Measurements from ENCODE around the gene PPM1K.
A peak's percentile ranks its signal among the peaks of the same experiment; 100 is the strongest.

Gene PPM1K

GRCh38 chr4:88230461-88230891 lies 53.9 kb downstream of the PPM1K start:
- intact Hi-C loops (cut with DNase I): loop anchor here (5.0 kb wide), 1 partner anchor 137 kb away; no protein-coding TSS in a partner anchor
- peak in 1 of 42 donors; percentile 28 for DNase-seq

- intact Hi-C loops (cut with DNase I): no loop called here
Measured at GRCh38 chr4:88227734-88228133, 56.6 kb downstream of the PPM1K start.

DNA sequence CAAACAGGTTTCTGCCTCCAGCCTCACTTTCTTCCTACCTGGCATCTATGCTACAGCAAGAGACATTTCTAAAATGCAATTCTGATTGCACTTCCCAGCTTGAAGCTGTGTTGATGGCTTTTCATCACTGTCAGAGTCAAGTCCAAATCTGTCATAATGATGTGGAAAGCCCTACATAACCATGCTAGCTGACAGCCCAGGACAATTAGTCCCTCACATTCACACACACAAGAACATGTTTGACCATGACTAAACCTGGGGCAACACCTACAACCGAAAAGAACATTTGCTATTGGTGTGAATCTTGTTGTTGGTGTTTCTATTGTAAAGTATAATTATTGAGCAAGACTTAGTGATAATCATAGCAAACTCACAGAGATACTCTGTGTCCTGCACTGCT lies 58.2 kb downstream of the PPM1K start:
- intact Hi-C loops (cut with DNase I): no loop called here
- DNase-seq: peak in 1 of 42 donors; percentile 14

More at GRCh38 chr4:88227734-88228133, 56.6 kb downstream of the PPM1K start:
- DNase-seq: peak in 1 of 42 donors; percentile 7

GRCh38 chr4:88225232-88226105 lies 58.9 kb downstream of the PPM1K start:
- peak in 1 of 42 donors; percentile 29 for DNase-seq
- intact Hi-C loops (cut with DNase I): no loop called here

GRCh38 chr4:88223516-88223915 lies 60.8 kb downstream of the PPM1K start:
- intact Hi-C loops (cut with DNase I): no loop called here
- no peak for DNase-seq

DNA sequence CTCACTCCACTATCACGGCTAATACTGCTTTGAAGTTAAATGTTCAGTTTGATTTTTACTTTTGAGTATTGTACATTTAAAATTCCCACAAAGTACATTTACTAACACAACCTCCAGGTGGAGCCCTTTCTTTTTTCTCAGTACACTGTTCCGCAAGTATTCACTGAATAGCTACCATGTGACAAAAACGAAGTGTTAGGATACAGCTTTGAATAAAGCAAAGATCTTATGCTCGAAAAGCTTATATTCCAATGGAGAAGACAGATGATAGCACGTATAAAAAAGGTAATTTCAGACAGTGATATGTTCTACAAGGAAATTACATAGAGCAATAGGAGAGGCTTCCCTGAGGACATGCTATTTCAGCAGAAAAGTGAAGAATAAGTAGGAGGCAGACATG lies 65.3 kb downstream of the PPM1K start:
- peak in 8 of 42 donors; percentile 22 to 67 (median 39) for DNase-seq
- intact Hi-C loops (cut with DNase I): loop anchor here (5.0 to 10.0 kb wide), 3 partner anchors 63 to 364 kb away; partner anchors contain the start of genes HERC5 and PPM1K

DNA sequence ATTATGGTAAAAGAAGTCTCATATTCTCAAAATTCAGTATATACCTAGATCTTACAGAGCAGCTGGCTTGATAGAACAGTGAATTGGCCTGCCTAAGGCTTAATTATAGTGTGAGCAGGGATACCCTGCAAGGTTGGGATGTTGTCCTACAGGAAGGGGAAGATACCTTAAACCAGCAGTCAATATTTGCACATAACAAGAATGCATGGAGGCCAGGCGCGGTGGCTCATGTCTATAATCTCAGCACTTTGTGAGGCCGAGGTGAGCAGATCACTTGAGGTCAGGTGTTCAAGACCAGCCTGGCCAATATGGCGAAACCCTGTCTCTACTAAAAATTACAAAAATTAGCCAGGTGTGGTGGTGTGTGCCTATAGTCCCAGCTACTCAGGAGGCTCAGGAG lies 67.2 kb downstream of the PPM1K start:
- intact Hi-C loops (cut with DNase I): loop anchor here (2.0 to 10.0 kb wide), 4 partner anchors 65 to 362 kb away; partner anchors contain the start of genes HERC5 and PPM1K

DNA sequence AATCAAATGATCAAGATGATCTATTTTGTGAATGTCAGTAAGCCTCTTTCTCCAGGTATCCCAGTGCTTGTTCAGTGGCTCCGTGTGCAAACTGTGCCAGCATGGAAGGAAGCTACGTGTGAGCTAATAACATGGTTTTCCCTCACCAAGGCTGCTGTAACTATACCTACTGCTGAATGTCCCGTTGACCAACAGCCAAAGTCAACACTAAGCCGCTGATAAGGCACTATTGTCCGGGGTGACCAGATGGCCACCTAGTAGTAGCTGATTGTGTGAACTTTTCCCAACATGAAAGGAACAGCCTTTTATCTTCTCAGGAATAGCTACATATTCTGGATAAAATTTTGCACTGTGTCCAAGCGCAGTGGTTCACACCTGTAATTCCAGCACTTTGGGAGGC lies 68.0 kb downstream of the PPM1K start:
- intact Hi-C loops (cut with DNase I): loop anchor here (2.0 to 10.0 kb wide), 4 partner anchors 66 to 362 kb away; partner anchors contain the start of genes HERC5 and PPM1K
- no peak for DNase-seq

More for the DNA sequence above, 67.2 kb downstream of the PPM1K start:
- no peak for DNase-seq

DNA sequence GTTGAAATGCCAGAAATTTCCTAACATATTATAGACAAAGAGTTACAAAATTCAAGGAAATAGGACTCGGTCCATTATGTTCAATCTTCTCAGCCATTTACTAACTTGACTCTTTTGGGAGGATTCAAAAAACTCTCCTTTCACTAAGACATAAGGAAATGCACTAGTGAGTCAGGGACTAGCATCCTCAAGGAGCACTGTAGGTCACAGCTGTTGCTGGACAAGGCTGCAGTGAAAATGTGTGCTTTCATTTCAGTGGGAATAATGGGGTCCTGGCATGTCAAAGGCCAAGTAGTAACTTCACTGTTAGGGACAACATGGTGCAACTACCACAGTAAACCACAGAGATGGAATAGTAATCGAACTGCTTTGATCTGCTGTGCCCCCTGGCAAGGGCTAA lies 69.0 kb downstream of the PPM1K start:
- intact Hi-C loops (cut with DNase I): loop anchor here (5.0 to 10.0 kb wide), 3 partner anchors 67 to 361 kb away; partner anchors contain the start of genes HERC5 and PPM1K
- DNase-seq: no peak

GRCh38 chr4:88212253-88212561 lies 72.2 kb downstream of the PPM1K start:
- intact Hi-C loops (cut with DNase I): loop anchor here (5.0 to 10.0 kb wide), 3 partner anchors 180 to 535 kb away; no protein-coding TSS in a partner anchor
- peak in 1 of 42 donors; percentile 28 for DNase-seq

DNA sequence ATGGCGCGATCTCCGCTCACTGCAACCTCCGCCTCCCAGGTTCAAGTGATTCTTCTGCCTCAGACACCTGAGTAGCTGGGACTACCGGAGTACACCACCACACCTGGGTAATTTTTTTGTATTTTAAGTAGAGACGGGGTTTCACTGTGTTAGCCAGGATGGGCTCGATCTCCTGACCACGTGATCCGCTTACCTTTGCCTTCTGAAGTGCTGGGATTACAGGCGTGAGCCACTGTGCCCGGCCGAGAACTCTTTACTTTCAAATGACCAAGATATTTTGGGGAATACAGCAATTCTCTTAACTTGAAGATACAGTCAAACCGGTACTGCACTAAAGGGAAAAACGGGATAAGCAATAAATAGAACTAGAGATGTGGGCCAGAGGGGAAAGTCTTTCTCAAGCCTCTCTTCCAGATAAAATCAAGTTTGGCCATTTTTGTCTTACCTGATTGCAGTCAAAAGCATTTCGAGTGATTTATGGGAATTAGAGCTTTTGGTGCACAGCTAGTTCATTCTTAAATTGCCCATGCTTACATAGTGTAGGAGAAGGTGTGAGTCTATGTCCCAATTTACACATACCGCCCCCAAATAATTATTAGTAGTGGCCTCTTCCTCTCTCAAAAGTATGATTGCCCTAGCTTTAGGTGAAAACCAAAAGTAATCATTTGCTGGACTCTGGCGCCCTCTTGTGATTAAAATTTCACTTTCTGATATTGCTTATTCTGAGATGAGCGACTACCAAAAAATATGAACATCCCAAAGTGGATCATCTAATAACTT lies 72.7 kb downstream of the PPM1K start:
- intact Hi-C loops (cut with DNase I): loop anchor here (5.0 to 10.0 kb wide), 3 partner anchors 179 to 534 kb away; no protein-coding TSS in a partner anchor

GRCh38 chr4:88208156-88208555 lies 76.2 kb downstream of the PPM1K start:
- no peak for DNase-seq
- intact Hi-C loops (cut with DNase I): no loop called here

More for the DNA sequence above, 72.7 kb downstream of the PPM1K start:
- DNase-seq: peak in 28 of 42 donors; percentile 9 to 86 (median 66)
